Memory B cell (primary cell): ENCODE data around the gene DLG3.
"Not testable (repeated sequence)": the region's sequence is repeated elsewhere in the genome, so short reads cannot be mapped to it uniquely, and the experiment has no call there.

Source experiments
- ATAC-seq: fragments of 150-1000 bp; cut with Tn5 transposase; 2 replicates; pipeline ENCODE4 v1.10.0; 2021; ENCODE audit warnings: low read depth, mild to moderate bottlenecking, moderate library complexity
- DNase-seq, 2 donors: peaks; one replicate each; pipeline ENCODE4 v3.0.0; 2022; ENCODE audit warnings: low spot score in 2 of 2
- H3K27ac Mint-ChIP-seq: one replicate; pipeline ENCODE4 v1.8.0; 2022; ENCODE audit warnings: mild to moderate bottlenecking, moderate library complexity, mixed read lengths
- H3K27me3 Mint-ChIP-seq: one replicate; pipeline ENCODE4 v1.8.0; 2022; ENCODE audit warnings: mixed read lengths
- H3K36me3 Mint-ChIP-seq: one replicate; pipeline ENCODE4 v1.8.0; 2022; ENCODE audit warnings: mild to moderate bottlenecking, mixed read lengths
- H3K4me1 Mint-ChIP-seq: one replicate; pipeline ENCODE4 v1.8.0; 2022; ENCODE audit warnings: mixed read lengths
- H3K4me3 Mint-ChIP-seq: one replicate; pipeline ENCODE4 v1.8.0; 2022; ENCODE audit warnings: mild to moderate bottlenecking, moderate library complexity, mixed read lengths
- H3K9me3 Mint-ChIP-seq: one replicate; pipeline ENCODE4 v1.8.0; 2022; ENCODE audit warnings: mixed read lengths

Gene DLG3

DNA sequence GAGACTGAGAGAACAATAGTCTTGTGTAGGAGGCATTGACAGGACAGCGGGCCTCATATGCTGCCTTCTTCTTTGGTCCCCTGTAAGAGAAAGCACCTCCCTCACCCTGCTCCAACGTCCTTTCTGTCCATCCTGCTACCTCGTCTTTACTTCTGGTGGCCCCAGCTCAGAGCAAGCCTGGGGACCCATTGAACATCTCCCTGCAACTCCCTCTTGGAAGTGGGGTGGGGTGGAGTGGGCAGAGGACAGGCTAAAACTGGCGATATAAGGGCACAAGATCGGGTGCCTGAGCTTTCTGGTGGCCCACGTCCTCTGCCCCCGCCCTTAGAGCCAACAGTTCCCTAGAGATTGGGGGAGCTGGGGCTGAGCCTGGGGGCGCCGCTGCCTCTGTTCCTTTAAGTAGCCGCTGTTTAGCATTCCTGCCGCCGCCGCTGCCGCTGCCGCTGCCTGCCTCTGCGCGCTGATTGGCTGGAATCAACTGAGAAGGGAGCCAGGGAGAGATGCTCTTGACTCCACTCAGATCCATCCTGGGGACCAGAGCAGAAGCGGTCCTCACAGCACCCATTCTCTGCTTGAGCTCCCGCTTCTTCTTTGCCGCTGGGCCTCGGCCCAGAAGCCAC lies at the start of gene DLG3:
Gene DLG3 (plus strand): TSS at position 510 of the 620 bp plus-strand sequence. CDS start 367 bp downstream, outside the sequence.
- DNase-seq = no peak
- Mint-ChIP-seq H3K4me3 (peak within 1 kb of the TSS; percentile 59), H3K4me1 (peaks cover 4% of the 10 kb centered on the region), H3K36me3 (no peaks in the 10 kb centered on the region), H3K27ac (no peak within 1 kb of the TSS), H3K9me3 (no peaks in the 10 kb centered on the region), H3K27me3 (peaks cover 15% of the 10 kb centered on the region)
- peak; percentile 49 for ATAC-seq

DNA sequence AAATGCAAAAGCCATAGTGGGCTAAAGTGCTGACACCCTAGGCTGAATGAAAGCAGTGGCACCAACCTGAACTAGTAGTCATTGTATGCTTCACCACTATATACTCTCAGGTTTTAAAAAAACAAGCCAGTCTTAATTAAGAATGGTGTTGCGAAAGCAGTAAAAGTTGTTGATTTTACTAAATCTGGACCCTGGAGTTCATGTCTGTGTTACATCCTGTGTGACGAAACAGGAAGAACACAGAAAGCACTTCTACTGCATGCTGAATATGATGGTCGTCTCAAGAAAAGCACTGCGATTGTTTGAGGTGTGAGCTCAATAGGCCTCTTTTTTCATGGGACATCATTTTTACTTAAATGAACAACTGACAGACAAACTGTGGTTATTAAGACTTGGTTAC lies 45.7 kb upstream of the DLG3 start:
- Mint-ChIP-seq H3K9me3 (no peaks in the 10 kb centered on the region), H3K4me3 (no peak overlapping the region), H3K4me1 (no peaks in the 10 kb centered on the region), H3K27me3 (no peaks in the 10 kb centered on the region), H3K27ac (no peak overlapping the region), H3K36me3 (no peaks in the 10 kb centered on the region)
- DNase-seq (no peak), ATAC-seq (peak; percentile 32)

- not testable (repeated sequence) for ATAC-seq, H3K4me1 Mint-ChIP-seq, DNase-seq, H3K9me3 Mint-ChIP-seq, H3K4me3 Mint-ChIP-seq, H3K36me3 Mint-ChIP-seq, H3K27me3 Mint-ChIP-seq, H3K27ac Mint-ChIP-seq
These were observed 44.5 kb upstream of the DLG3 start for GRCh38 chrX:70400181-70400580.

- no peak overlapping the region for H3K27ac Mint-ChIP-seq
- ATAC-seq (no peak), DNase-seq (no peak)
- no peaks in the 10 kb centered on the region for H3K27me3 Mint-ChIP-seq
- no peaks in the 10 kb centered on the region for H3K4me1 Mint-ChIP-seq
- H3K9me3 Mint-ChIP-seq = no peaks in the 10 kb centered on the region
- H3K4me3 Mint-ChIP-seq = no peak overlapping the region
- H3K36me3 Mint-ChIP-seq = no peaks in the 10 kb centered on the region
These were observed 41.9 kb upstream of the DLG3 start for GRCh38 chrX:70402721-70403120.

GRCh38 chrX:70405003-70405402 lies 39.6 kb upstream of the DLG3 start:
- no peak for DNase-seq
- no peak overlapping the region for H3K4me3 Mint-ChIP-seq
- H3K27me3 Mint-ChIP-seq = no peaks in the 10 kb centered on the region
- H3K9me3 Mint-ChIP-seq = no peaks in the 10 kb centered on the region
- H3K27ac Mint-ChIP-seq = no peak overlapping the region
- ATAC-seq = no peak
- H3K36me3 Mint-ChIP-seq = no peaks in the 10 kb centered on the region
- no peaks in the 10 kb centered on the region for H3K4me1 Mint-ChIP-seq

DNA sequence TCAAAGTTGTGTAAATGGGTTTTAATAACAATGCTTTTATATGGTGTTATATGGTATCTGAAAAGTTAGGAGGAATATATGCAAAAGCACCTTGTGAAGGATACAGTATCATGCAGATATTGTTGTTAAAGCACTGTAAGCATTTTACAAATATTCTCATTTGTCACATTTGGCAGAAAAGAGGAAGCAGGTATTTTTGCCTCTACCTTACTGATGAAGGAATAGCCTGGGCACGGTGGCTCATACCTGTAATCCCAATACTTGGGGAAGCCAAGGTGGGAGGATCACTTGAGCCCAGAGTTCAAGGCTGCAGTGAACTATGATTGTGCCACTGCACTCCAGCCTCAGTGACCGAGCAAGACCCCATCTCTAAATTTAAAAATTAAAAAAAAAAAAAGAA lies 33.7 kb upstream of the DLG3 start:
- Mint-ChIP-seq H3K9me3 (no peaks in the 10 kb centered on the region), H3K27me3 (no peaks in the 10 kb centered on the region), H3K27ac (no peak overlapping the region), H3K4me1 (no peaks in the 10 kb centered on the region), H3K4me3 (no peak overlapping the region), H3K36me3 (no peaks in the 10 kb centered on the region)
- no peak for ATAC-seq
- DNase-seq = no peak

- no peak overlapping the region for H3K4me3 Mint-ChIP-seq
- H3K27me3 Mint-ChIP-seq = no peaks in the 10 kb centered on the region
- no peaks in the 10 kb centered on the region for H3K4me1 Mint-ChIP-seq
- no peaks in the 10 kb centered on the region for H3K36me3 Mint-ChIP-seq
- DNase-seq = no peak
- no peak overlapping the region for H3K27ac Mint-ChIP-seq
- ATAC-seq = peak; percentile 32
- no peaks in the 10 kb centered on the region for H3K9me3 Mint-ChIP-seq
These were observed 33.2 kb upstream of the DLG3 start for GRCh38 chrX:70411475-70411874.

- Mint-ChIP-seq H3K4me1 (no peaks in the 10 kb centered on the region), H3K36me3 (no peaks in the 10 kb centered on the region), H3K27ac (no peak overlapping the region), H3K4me3 (no peak overlapping the region), H3K9me3 (no peaks in the 10 kb centered on the region), H3K27me3 (peaks cover 2% of the 10 kb centered on the region)
- DNase-seq = no peak
- ATAC-seq = no peak
These were observed 23.0 kb upstream of the DLG3 start for GRCh38 chrX:70421618-70422017.

GRCh38 chrX:70422851-70423341 lies 21.7 kb upstream of the DLG3 start, which contains the start of gene GDPD2:
Gene GDPD2 (plus strand): TSS chrX:70423314. CDS start chrX:70424985, 1,671 bp downstream.
- DNase-seq (no peak), ATAC-seq (no peak)
- Mint-ChIP-seq H3K4me1 (no peaks in the 10 kb centered on the region), H3K27me3 (peaks cover 2% of the 10 kb centered on the region), H3K9me3 (no peaks in the 10 kb centered on the region), H3K27ac (no peak within 1 kb of the TSS), H3K36me3 (no peaks in the 10 kb centered on the region), H3K4me3 (no peak within 1 kb of the TSS)

GRCh38 chrX:70423936-70424675 lies 20.5 kb upstream of the DLG3 start:
- Mint-ChIP-seq H3K27me3 (peaks cover 2% of the 10 kb centered on the region), H3K36me3 (no peaks in the 10 kb centered on the region), H3K4me1 (no peaks in the 10 kb centered on the region), H3K27ac (no peak overlapping the region), H3K4me3 (no peak overlapping the region), H3K9me3 (no peaks in the 10 kb centered on the region)
- ATAC-seq (no peak), DNase-seq (no peak)

GRCh38 chrX:70424801-70425200 lies 19.8 kb upstream of the DLG3 start:
- no peak overlapping the region for H3K4me3 Mint-ChIP-seq
- no peak overlapping the region for H3K27ac Mint-ChIP-seq
- no peaks in the 10 kb centered on the region for H3K4me1 Mint-ChIP-seq
- H3K27me3 Mint-ChIP-seq = peaks cover 2% of the 10 kb centered on the region
- H3K9me3 Mint-ChIP-seq = no peaks in the 10 kb centered on the region
- no peaks in the 10 kb centered on the region for H3K36me3 Mint-ChIP-seq
- no peak for ATAC-seq
- no peak for DNase-seq

- no peak overlapping the region for H3K27ac Mint-ChIP-seq
- no peak overlapping the region for H3K4me3 Mint-ChIP-seq
- peaks cover 2% of the 10 kb centered on the region for H3K27me3 Mint-ChIP-seq
- ATAC-seq (no peak), DNase-seq (no peak)
- H3K9me3 Mint-ChIP-seq = no peaks in the 10 kb centered on the region
- no peaks in the 10 kb centered on the region for H3K4me1 Mint-ChIP-seq
- H3K36me3 Mint-ChIP-seq = no peaks in the 10 kb centered on the region
These were observed 18.1 kb upstream of the DLG3 start for GRCh38 chrX:70426286-70427278.

DNA sequence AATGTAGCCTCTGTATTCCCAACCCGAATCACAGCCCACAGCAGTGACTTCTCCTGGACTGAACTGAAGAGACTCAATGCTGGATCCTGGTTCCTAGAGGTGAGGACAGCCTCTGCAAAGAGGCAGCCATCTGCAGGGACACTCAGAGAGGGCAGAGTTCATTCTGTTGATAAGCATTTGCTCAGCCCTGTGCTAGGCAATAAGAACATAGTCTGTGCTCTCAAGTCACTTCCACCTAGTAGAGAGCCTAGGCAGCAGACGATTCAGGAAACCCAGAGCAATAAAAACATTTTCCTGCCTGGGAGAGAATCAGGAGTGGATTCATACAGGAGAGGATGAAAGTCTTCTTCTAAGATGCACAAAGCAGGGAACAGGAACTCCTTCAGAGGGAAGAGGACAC lies 17.3 kb upstream of the DLG3 start:
- Mint-ChIP-seq H3K27me3 (peaks cover 2% of the 10 kb centered on the region), H3K36me3 (no peaks in the 10 kb centered on the region), H3K4me1 (no peaks in the 10 kb centered on the region), H3K27ac (no peak overlapping the region), H3K9me3 (no peaks in the 10 kb centered on the region), H3K4me3 (no peak overlapping the region)
- ATAC-seq (no peak), DNase-seq (no peak)

- ATAC-seq = no peak
- Mint-ChIP-seq H3K9me3 (no peaks in the 10 kb centered on the region), H3K4me1 (peaks cover 4% of the 10 kb centered on the region), H3K27me3 (no peaks in the 10 kb centered on the region), H3K4me3 (no peak overlapping the region), H3K36me3 (no peaks in the 10 kb centered on the region), H3K27ac (no peak overlapping the region)
- DNase-seq = no peak
These were observed 14.9 kb upstream of the DLG3 start for GRCh38 chrX:70429759-70430158.
